G401 (cell line): ENCODE measurements around the gene PACS2. TPM values are rescaled to one million over a fixed set of nuclear protein-coding genes. Genes with fewer than 3 reads are reported as not detected.
A peak's percentile ranks its signal among the peaks of the same experiment; 100 is the strongest.

Experiments
- DNase-seq: peaks from one replicate; pipeline ENCODE4 v3.0.0-alpha.2; 2015; ENCODE audit warnings: low spot score
- in situ Hi-C: cut with HindIII; loops from 2 replicates; pipeline ENCODE4 v1.10.0; 2016; ENCODE audit warnings: low sequenced_read_pairs, mixed read lengths
- total RNA-seq: library from RNA; depleted of rRNA; stranded (reverse); fragments of >200 nt; shearing (Covaris generic); gene quantifications from 2 replicates; pipeline ENCODE4 v1.2.3, GENCODE V29; 2014

Gene PACS2
- total RNA-seq, 1 experiment from 2014 or later: 50.7 TPM

DNA sequence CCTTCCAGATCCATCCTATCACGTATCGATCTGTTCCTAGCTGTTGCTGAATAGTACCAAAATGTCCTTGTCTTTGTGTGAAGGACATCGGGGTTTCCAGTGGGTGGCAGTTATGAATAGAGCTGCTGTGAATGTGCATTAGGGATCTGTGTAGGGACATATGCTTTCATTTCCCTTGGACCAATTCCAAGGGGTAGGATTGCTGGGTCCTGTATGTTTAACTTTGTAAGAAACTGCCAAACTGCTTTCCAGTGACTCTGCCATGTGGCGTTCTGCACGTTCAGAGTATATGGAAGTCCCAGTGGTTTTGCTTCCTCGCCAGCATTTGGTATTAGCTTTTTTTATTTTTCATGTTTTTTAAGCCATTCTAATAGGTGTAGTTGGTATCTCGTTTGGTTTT, 28.6 kb downstream of the PACS2 start:
- in situ Hi-C loops: no loop called here
- no peak for DNase-seq

DNA sequence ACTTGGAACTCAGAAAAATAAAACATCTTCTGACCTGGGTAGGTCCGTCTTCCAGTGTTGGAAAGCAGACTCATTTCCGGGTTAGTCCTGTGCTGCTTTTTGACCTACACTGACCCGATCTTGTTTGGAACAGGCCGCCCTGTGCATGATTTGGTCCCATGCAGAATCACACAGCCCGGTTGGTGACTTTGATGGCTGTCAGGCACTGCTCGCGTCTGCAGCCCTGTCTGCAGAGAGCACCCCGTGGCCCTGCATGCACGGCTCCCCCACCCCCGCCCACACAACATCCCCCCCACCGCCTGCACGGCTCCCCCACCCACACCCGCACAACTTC, 31.6 kb downstream of the PACS2 start:
- DNase-seq: no peak
- in situ Hi-C loops: no loop called here

DNA sequence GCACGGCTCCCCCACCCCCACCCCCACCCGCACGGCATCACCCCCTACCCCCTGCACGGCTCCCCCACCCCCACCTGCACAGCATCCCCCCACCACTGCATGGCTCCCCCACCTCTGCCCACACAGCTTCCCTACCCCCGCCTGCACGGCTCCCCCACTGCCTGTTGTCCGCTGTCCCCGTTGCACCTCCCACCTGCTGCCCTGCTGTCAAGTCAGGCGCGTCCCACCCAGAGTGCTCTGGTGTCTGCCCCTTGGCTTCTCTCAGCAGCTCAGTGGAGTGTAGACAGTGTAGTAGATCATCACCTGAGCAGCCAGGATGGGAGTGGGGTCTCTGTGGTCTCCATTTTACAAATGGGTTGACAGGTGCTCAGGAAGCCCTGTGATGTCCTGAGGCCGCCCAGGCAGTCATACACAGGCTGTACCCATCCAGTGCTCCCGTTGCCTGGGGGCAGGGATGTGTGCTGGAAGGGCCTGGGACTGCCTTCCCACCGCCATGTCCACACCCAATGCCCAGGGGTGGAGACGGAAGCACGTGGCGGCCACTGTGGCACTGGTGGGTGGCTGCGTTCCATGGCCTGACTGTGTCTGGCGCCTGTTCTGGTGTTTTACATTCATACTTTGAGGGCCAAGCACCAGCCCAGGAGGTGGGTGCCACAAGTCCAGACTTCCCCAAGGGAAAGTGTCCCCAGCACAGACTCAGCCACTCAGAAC, 32.5 kb downstream of the PACS2 start:
- no peak for DNase-seq
- in situ Hi-C loops: no loop called here

DNA sequence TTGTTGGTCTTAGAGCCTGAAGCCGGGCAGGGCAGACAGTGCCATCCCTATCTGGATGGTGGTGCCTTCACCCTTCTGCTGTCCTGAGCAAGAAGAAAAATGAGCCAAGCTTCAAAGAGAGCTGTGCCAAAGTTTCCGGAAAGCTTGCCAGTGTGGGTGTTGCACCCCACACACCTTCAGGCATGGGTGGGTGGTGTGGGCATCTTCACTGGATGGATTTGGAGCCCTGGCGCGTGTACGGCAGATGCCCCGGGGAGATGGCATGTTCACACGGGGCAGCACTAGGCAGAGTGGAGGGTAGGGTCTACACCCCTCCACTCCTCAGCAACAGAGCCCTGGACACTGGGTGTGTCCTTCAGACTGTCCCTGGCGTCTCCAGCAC, 33.0 kb downstream of the PACS2 start:
- in situ Hi-C loops: no loop called here

DNA sequence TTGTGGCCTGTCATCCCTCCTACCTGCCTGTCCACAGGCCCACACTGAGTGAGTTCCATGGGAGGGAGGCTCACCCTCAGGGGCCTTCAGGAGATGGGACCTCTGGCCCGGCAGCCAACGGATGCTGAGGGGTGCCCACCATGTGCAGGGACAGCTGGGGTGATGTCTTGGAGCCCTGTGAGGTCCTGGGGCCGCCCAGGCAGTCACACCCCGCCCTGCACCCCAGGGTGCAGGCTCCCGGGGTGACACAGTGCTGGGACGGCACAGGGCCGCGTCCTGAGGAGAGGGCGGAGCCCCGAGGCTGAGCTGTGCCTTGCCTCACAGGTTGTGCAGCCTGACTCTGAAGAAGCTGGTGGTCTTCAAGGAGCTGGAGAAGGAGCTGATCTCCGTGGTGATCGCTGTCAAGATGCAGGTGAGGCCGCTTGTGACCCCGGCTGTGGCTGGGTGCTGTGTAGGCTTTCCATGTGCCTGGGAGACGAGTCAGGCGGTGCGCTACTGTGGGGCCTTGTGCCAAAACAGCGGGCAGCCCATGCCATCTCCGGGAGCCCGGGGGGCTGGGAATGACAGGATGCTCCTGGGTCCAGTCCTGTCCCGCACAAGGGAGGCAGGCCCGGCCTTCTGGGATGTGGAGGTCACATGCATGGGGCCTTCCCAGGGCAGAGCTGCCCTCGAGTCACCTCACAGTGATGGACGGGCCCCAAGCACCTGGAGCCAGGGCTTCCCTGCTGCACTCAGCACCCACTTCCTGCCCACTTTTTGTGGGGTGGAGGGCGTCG, 33.8 kb downstream of the PACS2 start:
- in situ Hi-C loops: no loop called here
- DNase-seq: no peak

More for the DNA sequence above, 33.0 kb downstream of the PACS2 start:
- DNase-seq: no peak

DNA sequence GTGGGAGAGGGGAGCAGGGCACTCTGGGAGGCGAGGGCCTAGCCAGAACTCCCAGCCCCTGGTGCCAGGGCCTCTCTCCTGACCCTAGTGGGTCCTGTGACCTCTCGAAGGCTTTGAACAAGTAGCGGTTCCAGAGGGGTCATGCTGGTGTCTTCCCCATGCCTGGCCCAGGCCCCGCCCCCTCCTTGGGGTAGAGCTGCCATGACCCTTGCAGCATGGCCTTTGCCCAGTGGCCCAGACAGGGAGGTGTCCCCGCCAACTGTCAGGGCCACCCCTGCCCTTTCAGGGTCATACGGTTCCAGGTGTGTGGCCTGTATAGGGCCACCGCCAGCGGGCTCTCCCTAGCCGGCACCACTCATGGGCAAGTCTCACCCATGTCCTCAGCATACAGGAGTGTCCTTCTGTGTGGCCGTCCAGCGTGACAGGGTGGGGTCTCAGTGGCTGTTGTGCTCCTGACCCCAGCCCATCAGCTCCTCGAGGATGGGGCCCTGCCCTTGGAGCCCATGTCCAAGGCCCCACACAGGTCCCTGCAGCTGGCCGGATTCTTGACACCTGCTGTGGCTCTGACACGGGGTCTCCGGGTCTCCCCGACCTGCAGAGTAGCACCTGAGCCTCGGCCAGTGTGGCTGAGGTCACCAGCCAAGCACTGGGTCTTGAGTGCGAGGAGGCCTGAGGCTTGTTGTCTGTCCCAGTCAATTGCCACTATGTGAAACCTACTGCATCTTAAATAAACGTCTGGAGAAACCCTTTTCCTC, 34.6 kb downstream of the PACS2 start:
- in situ Hi-C loops: no loop called here
- no peak for DNase-seq

DNA sequence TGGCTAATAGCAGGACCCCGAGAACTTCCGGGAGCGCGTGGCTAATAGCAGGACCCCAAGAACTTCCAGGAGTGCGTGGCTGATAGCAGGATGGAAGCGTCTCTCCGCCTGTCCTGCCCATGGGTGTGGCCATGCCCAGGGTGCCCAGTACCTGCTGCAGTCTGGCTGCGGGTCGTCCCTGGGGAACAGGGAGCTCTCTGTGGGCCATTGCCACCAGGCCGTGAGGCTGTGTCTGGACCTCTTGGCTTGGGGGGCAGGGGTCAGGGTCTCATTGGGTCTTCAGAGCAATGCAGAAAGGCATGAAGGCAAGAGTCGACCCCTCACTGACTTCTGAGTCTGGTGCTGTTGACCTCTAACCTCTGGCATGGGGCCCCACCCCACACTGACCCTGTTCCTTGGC, 35.4 kb downstream of the PACS2 start:
- in situ Hi-C loops: no loop called here
- no peak for DNase-seq

DNA sequence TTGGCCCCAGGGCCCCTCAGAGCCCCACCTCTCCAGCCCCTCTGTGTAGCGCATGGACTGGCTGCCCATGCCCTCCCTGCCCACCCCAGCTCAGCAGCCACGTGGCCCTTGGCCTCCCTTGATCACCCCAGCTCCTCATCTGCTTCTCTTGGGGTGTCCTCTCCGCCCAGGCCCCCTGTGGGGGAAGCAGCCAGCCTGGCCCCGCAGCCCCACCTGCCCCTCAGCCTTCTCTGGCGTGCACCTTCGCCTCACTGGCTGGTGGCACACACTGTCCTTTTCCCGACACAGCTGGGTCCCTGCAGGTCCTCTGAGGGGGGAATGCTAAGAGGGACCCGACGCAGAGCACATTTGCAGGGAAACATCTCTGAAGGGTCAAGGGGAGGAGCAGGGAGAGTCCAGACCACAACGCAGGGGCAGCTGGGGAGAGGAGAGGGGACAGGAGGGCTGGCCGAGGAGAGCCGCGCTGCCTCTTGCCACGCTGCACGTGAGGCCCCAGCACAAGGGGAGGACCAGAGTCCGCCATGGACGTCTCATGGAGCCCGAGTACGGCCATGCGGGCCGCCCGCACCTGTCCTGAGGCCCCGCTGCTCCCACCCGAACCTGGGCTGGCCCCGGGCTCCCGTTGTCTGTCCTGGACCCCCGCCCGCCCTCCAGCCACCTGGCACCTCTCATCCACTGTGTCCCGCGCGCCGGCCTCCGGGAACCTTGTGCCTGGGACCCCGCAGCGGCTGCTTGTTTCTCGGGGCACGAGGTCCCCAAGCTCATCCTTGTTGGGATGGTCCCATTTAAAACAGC, 36.1 kb downstream of the PACS2 start:
- DNase-seq: no peak
- in situ Hi-C loops: no loop called here

DNA sequence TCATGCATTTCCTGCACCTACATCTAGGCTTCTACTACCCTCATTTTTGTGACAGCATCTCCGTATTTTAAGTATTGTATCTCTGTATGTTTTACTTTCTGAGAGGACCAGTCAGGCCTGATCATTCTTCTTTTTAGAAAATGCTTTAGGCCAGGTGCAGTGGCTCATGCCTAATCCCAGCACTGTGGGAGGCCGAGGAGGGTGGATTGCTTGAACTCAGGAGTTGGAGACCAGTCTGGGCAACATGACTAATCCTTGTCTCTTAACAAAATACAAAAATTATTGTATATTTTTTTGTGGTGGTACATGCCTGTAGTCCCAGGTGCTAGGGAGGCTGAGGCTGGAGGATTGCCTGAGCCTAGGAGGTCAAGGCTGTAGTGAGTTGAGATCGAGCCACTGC, 36.9 kb downstream of the PACS2 start:
- in situ Hi-C loops: no loop called here

DNA sequence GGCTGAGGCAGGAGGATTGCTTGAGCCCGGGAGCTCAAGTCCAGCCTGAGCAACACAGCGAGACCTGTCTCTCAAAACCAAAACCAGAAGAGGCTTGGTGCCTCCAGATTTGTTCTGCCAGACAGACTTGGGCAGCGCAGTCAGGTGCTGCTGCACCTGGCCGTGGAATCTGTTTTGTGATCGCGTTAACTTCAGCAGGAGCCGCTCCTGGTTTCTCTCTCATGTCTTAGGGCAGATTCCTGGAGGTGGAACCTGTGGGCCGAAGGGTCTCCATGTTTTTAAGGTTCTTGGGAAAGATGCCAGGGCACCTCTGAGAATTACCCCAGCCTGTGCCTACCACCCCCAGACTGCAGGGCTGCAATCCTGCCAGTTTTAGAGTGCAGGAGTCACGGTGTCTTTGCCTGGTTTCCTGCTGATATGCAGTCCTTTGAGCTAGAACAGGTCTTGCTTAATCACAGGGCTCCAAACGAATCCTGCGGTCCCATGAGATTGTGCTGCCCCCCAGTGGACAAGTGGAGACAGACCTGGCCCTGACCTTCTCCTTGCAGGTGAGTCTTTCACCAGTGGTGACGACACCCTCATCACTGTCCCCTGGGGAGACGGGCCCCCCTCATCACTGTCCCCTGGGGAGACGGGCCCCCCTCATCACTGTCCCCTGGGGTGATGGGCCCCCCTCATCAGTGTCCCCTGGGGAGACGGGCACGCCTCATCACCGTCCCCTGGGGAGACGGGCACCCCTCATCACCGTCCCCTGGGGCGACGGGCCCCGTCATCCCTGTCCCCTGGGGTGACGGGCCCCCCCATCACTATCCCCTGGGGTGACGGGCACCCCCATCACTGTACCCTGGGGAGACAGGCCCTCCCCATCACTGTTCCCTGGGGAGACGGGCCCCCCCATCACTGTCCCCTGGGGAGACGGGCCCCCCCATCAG, 37.6 kb downstream of the PACS2 start:
- in situ Hi-C loops: no loop called here
- DNase-seq: peak; percentile 94

More for the DNA sequence above, 36.9 kb downstream of the PACS2 start:
- no peak for DNase-seq

DNA sequence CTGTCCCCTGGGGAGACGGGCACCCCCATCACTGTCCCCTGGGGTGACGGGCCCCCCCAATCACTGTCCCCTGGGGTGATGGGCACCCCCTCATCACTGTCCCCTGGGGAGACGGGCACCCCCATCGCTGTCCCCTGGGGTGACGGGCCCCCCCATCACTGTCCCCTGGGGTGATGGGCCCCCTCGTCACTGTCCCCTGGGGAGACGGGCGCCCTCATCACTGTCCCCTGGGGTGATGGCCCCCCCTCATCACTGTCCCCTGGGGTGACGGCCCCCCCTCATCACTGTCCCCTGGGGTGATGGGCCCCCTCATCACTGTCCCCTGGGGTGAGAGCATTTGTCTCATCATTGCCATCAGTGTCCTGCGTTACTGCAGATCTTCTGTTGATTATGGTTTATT, 38.6 kb downstream of the PACS2 start:
- no peak for DNase-seq

DNA sequence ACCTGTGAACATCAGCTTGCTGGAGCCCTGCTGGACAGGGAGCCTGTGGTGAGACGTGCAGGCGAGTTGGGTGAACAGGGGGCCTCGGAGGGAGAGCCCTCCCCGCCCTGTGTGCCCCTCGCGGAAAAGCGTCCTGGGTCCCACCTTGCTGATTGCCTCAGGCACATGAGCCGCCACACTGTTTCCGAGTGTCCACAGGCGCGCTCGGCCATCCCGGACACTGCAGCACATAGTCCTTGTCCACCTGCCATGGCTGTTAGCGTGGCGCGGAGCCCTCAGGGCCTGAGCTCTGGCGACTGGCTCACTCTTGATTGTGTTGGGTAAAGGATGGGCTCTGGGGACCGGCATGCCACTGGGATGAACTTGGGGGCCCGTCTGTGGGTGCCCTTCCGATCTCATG, 40.0 kb downstream of the PACS2 start:
- in situ Hi-C loops: no loop called here
- no peak for DNase-seq

More for the DNA sequence above, 38.6 kb downstream of the PACS2 start:
- in situ Hi-C loops: no loop called here

DNA sequence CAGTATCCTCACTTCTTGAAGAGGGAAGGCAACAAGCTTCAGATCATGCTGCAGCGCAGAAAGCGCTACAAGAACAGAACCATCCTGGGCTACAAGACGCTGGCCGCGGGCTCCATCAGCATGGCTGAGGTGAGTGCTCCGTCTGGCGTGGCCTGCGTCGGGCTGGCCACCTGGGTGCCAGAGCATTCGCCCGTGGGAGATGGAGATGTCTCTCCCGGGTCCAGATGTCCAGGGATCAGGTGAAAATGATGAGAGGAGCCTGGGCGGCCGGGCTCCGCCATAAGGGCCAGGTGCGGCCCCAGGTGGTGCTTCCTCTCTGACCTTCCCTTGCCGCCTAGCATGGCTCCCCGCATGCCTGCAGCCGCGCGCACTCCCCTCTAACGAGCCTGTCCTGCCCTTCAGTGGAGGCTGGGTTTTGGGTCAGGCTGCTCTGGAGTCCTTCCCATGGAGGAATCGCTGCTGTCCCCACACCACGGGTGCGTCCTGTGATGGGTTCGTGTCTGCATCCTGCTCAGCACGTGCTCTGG, 40.6 kb downstream of the PACS2 start:
- no peak for DNase-seq
- in situ Hi-C loops: no loop called here

DNA sequence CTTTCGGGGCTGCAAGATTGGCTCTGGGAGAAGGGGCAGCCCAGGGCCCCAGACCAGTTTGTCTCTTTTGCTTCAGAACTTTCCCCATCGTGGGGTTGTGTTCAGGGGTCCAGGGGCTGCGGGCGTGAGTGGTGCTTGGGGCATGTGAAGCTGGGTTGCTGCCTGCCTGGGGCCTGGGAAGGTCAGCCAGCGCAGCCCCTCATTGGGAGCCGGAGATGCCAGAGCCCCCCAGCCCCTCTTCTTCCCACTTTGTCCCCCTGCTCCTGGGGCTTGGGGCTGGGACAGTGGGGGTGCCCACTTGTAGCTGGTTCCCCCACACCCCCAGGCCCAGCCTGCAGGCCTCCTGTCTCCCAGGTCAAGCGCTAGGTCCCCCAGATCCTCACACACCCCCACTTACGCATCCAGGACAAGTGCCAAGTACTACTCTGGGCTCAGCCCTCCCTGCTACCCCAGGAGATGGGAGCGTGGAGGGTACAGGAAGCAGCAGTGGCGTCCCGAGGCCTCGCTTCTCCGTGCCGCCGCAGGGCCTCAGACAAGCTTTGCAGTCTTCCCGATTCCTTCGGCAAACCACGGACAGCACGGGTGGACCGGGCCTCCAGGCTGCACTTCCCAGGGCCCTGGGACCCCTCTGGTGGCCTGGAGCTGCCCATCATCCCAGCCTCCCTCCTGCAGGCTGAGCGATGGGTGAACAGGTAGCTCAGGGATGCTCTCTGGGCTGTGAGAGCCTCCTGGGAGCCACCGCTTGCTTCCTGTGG, 41.5 kb downstream of the PACS2 start:
- in situ Hi-C loops: no loop called here
- DNase-seq: no peak

DNA sequence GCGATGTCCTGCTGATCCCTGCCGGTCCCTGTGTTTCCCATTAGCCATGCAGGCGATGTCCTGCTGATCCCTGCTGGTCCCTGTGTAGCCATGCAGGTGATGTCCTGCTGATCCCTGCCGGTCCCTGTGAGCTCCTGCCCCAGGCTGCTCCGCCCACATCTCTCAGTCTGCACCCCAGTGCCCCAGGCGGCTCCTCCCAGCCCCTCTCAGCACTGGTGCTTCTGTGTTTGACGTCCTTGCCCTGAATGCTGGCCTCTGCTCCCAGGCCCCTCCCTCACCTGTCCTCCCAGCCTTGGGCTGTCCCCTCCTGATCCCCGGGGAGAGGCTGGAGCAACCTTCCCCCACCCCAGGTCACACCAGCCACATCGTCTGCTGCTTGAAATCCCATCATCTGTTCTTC, 42.4 kb downstream of the PACS2 start:
- DNase-seq: no peak
- in situ Hi-C loops: no loop called here

DNA sequence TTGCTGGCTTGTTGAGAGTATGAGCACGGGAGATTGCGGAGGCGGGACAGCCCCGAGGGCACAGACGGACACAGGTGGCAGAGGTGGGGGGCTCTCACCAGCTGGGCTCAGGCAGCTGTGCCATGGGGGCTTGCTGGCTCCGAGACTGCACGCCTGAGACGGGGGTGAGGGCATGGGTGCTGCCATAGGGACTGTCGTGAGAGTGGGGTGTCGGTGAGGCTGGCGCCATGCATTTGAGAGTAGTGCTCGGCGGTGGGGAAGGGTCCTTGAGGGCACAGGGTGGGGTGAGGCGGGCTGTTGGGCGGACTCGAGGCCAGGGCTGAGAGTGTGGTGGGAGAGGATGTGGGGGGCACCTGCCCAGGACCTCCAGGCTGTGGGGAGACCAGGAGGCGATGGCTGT, 43.1 kb downstream of the PACS2 start:
- in situ Hi-C loops: no loop called here
- DNase-seq: no peak

DNA sequence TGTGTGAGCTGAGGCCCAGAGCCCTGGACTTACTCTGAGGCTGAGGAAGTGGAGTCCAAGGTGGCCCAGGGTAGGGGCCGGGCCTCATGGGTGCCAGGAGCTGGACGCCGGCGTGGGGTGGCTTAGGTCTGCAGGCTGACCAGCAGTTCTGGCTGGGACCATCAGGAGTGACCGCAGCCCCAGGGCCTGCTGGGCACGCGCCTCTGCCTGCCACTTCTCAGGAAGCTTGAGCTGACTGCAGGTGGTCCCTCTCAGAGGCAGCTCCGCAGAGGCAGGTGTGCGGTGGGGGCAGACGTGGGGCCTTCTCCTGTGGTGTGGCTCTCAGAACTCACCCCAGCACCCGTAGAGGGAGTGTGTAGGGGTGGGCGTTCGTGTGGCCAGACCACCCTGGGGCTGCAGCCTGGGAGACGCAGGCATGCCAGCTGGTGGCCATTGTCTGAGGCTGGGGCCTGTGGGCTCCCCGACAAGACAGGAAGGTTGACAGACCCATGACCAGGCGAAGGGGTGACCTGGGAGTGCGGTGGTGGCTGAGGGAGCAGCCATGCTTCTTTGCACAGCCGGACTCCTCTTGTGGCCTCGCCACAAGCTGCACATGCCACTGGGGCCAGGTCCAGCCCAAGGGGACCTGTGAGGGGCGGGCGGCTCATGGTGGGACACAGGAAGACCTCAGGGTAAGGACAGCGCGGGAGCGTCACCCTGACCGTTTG, 43.7 kb downstream of the PACS2 start:
- DNase-seq: no peak
- in situ Hi-C loops: no loop called here
